HepG2 (cell line): Measurements from ENCODE around the gene AMIGO3. TPM values are rescaled to one million over a fixed set of nuclear protein-coding genes. Genes with fewer than 3 reads are reported as not detected.

Source experiments
- ATAC-seq: fragments of 200-7000 bp; cut with Tn5 transposase; 3 replicates; pipeline ENCODE4 v1.9.1; 2020; ENCODE audit warnings: mild to moderate bottlenecking, moderate library complexity
- BruUV-seq: library from RNA; stranded (reverse); fragments of 400-500 nt; replicated peaks from 2 replicates; lab custom pipeline; 2021; lab: Mats Ljungman, UMichigan
- CTCF ChIA-PET: fragments of 300-600 bp; formaldehyde crosslinking; extraction: SDS; loops from one replicate; lab custom pipeline; 2021; ENCODE audit warnings: low total read pairs, inconsistent platforms, low intra/inter-chr PET ratio; lab: Yijun Ruan, JAX
- POLR2A ChIA-PET: fragments of 350-600 bp; sonication (Branson Sonifier 250); formaldehyde crosslinking; loops from one replicate; lab custom pipeline; 2020; ENCODE audit warnings: antibody characterized with exemption, inconsistent platforms; lab: Yijun Ruan, JAX
- DNase-seq: peaks from one replicate; pipeline ENCODE4 v3.0.0-alpha.2; 2015; ENCODE audit warnings: low spot score
- FAIRE-seq: peaks from 3 replicates; lab custom pipeline; 2011; peaks lifted over from hg19 to GRCh38; lab: Jason Lieb, UNC
- H2AFZ ChIP-seq: one replicate; pipeline ENCODE4 v1.6.1; 2011; ENCODE audit warnings: low read length, inconsistent platforms
- H3K27ac ChIP-seq: fragments of 300-600 bp; 3 replicates; pipeline ENCODE4 v1.8.0; 2011; ENCODE audit warnings: mixed run types, mild to moderate bottlenecking, mixed read lengths, low read length, inconsistent platforms; ENCODE audit not compliant: insufficient read depth; ENCODE audit errors: extremely low read length
- H3K27me3 ChIP-seq, 2 experiments: fragments of 200-600 bp in 1 of 2; 2 replicates in 1 of 2; 3 replicates in 1 of 2; pipeline versions ENCODE4 v1.6.0 to v1.8.0; 2011; ENCODE audit warnings: low read length in 2 of 2, mild to moderate bottlenecking in 2 of 2, moderate library complexity in 2 of 2, inconsistent platforms in 1 of 2; ENCODE audit not compliant: insufficient read depth in 2 of 2, control insufficient read depth in 1 of 2
- H3K36me3 ChIP-seq, 2 experiments: fragments of 200-600 bp in 1 of 2; replicated peaks in 1 of 2; 2 replicates in 1 of 2; 3 replicates in 1 of 2; pipeline versions ENCODE4 v1.5.1 to v1.8.0; 2011; ENCODE audit warnings: low read length in 2 of 2, inconsistent platforms in 1 of 2; ENCODE audit not compliant: insufficient read depth in 2 of 2, control insufficient read depth in 1 of 2
- H3K4me1 ChIP-seq: 2 replicates; pipeline ENCODE4 v1.5.1; 2012; ENCODE audit warnings: low read length, inconsistent platforms; ENCODE audit not compliant: insufficient read depth
- H3K4me2 ChIP-seq: 2 replicates; pipeline ENCODE4 v1.6.0; 2011; ENCODE audit warnings: low read depth, low read length, inconsistent platforms
- H3K4me3 ChIP-seq, 3 experiments: fragments of 200-600 bp in 1 of 3; sonication (generic), shearing (Covaris generic) in 1 of 3; replicated peaks in 1 of 3; 2 replicates each; pipeline ENCODE4 v1.5.1; 2011 to 2016; ENCODE audit warnings: low read length in 3 of 3, inconsistent platforms in 2 of 3, low read depth in 2 of 3, mild to moderate bottlenecking in 2 of 3, control low read depth in 1 of 3, mixed read lengths in 1 of 3; ENCODE audit not compliant: insufficient read depth in 1 of 3
- H3K79me2 ChIP-seq: one replicate; pipeline ENCODE4 v1.6.1; 2011; ENCODE audit warnings: low read length, inconsistent platforms; ENCODE audit not compliant: insufficient read depth
- H3K9ac ChIP-seq: 2 replicates; pipeline ENCODE4 v1.6.0; 2011; ENCODE audit warnings: mild to moderate bottlenecking, low read depth, low read length, inconsistent platforms; ENCODE audit not compliant: insufficient read depth
- H3K9me3 ChIP-seq: 2 replicates; pipeline ENCODE4 v1.5.1; 2012; ENCODE audit warnings: mild to moderate bottlenecking, low read length
- H4K20me1 ChIP-seq: 2 replicates; pipeline ENCODE4 v1.6.0; 2011; ENCODE audit warnings: inconsistent platforms, mild to moderate bottlenecking, low read length, moderate library complexity; ENCODE audit not compliant: insufficient read depth
- IRF9 ChIP-seq: sonication (generic); formaldehyde crosslinking; IDR thresholded peaks from 2 replicates; pipeline ENCODE4 v1.8.0; 2022; ENCODE audit warnings: missing genetic modification reagents, mild to moderate bottlenecking, borderline replicate concordance
- MLX ChIP-seq: IDR thresholded peaks from 2 replicates; pipeline ENCODE4 v1.6.1; 2016
- POLR2AphosphoS2 ChIP-seq: IDR thresholded peaks from 2 replicates; pipeline ENCODE4 v1.6.1; 2011; ENCODE audit warnings: low read depth, low read length, improper control_type of control experiment
- SNAPC4 ChIP-seq: sonication (generic); formaldehyde crosslinking; IDR thresholded peaks from 2 replicates; pipeline ENCODE4 v1.4.0; 2020; ENCODE audit warnings: mild to moderate bottlenecking, missing genetic modification reagents
- ZBTB33 ChIP-seq: sonication (generic); formaldehyde crosslinking; IDR thresholded peaks from 2 replicates; pipeline ENCODE4 v1.4.0; 2020; ENCODE audit warnings: missing genetic modification reagents
- ZBTB38 ChIP-seq: sonication (generic); formaldehyde crosslinking; IDR thresholded peaks from 2 replicates; pipeline ENCODE4 v1.5.1; 2020; ENCODE audit warnings: mild to moderate bottlenecking, missing genetic modification reagents
- ZFP91 ChIP-seq: sonication (generic); formaldehyde crosslinking; IDR thresholded peaks from 2 replicates; pipeline ENCODE4 v1.9.0; 2022; ENCODE audit warnings: missing genetic modification reagents, mild to moderate bottlenecking, borderline replicate concordance
- WGBS: methylation state at CpG from one replicate; pipeline ENCODE4 v1.1.6; 2017; ENCODE audit warnings: low lambda C conversion rate; 5-methylcytosine and 5-hydroxymethylcytosine counted together
- in situ Hi-C: cut with HindIII; loops from 2 replicates; pipeline ENCODE4 v1.10.0; 2017; ENCODE audit warnings: low pct_unique_long_range_greater_than_20kb; ENCODE audit not compliant: extremely low pct_ligation_motif_present
- intact Hi-C: fragments of 100-400 bp; cut with micrococcal nuclease; formaldehyde crosslinking; loops from one replicate; pipeline ENCODE4 v1.10.0; 2022; ENCODE audit not compliant: unreplicated experiment
- polyA plus RNA-seq, 8 experiments: library from polyadenylated mRNA; depleted of rRNA in 3 of 8; stranded (reverse) in 7 of 8; unstranded in 1 of 8; fragments of >200 nt; fragmentation: Illumina TruSeq in 4 of 8; extraction: Trizol in 4 of 8; gene quantifications; 2 replicates each; pipeline versions ENCODE4 v1.2.1 to v1.2.3, GENCODE V29; 2011 to 2016; ENCODE audit warnings: low read depth in 4 of 8, missing spikeins in 1 of 8, mixed read lengths in 1 of 8; ENCODE audit not compliant: insufficient read depth in 1 of 8
- total RNA-seq, 5 experiments: library from RNA; depleted of rRNA; stranded (reverse); fragments of >200 nt; fragmentation: Illumina TruSeq; extraction: Trizol; gene quantifications; 2 replicates each; pipeline ENCODE4 v1.2.3, GENCODE V29; 2016; ENCODE audit warnings: low read depth in 1 of 5

The AMIGO3 gene
- total and polyA plus RNA-seq, 2 of the 13 experiments (the other 11 are each of a cell fraction or from before 2014, with no cell fraction given) = 0.35 TPM; not detected in 1

- DNase-seq (no peak), ATAC-seq (no peak), FAIRE-seq (no peak)
- Histone ChIP-seq H3K27ac (no peak overlapping the region), H2AFZ (no peak overlapping the region), H3K4me2 (no peak overlapping the region), H3K4me3 (no peak overlapping the region), H3K79me2 (peaks cover 10% of the 10 kb centered on the region), H4K20me1 (no peaks in the 10 kb centered on the region), H3K9me3 (no peaks in the 10 kb centered on the region), H3K36me3 (peaks cover 19% of the 10 kb centered on the region in 2 experiments; a peak in 4 of 5 replicates), H3K4me1 (peaks cover 16% of the 10 kb centered on the region), H3K9ac (no peak overlapping the region), H3K27me3 (no peaks in the 10 kb centered on the region)
- intact Hi-C loops = no loop called here
- POLR2A ChIA-PET = no interaction called here
- 98% methylated on average over 64 of the region's 75 CpGs for WGBS
- no TSS peak for BruUV-seq
- CTCF ChIA-PET = no interaction called here
- in situ Hi-C loops = no loop called here
- TF ChIP-seq SNAPC4 (no peak), POLR2AphosphoS2 (0 out of 2 replicates have a peak, but pooled peaks have one; percentile 51), ZBTB38 (CRISPR knock-in tag) (peak; percentile 2; the same call in 1 of the 2 replicates), ZBTB33 (CRISPR knock-in tag) (peak; percentile 12; the same call in 1 of the 2 replicates), ZFP91 (CRISPR knock-in tag) (no peak), IRF9 (CRISPR knock-in tag) (no peak), MLX (CRISPR knock-in tag) (no peak)
These were observed 1.3 kb downstream of the AMIGO3 start for GRCh38 chr3:49717959-49718857.
